Measurements from ENCODE around the gene ANKS6.
"Not testable (repeated sequence)": the region's sequence is repeated elsewhere in the genome, so short reads cannot be mapped to it uniquely, and the experiment has no call there.

The ANKS6 gene

DNA sequence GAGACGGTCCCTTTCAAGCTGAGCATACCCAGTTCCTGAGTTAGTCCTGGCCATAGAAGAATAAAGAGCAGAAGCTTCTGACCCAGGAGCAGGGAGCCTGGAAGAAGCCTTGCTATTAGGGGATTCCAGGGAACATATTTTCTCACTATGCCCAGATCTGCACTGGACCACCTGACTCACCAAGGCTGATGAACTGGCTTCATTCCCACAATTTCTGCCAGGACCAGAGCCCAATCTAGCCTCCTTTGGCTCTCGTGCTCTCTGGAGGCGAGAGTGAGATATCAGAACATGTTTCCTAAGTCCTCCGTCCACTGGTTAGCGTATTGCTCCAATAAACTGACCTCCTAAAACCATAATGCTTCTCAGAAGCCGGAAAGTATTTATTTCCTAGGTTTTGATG is 97.5 kb downstream of the ANKS6 start:
- DNase-seq = no peak

GRCh38 chr9:98694943-98695342 is 101.4 kb downstream of the ANKS6 start:
- no peak for DNase-seq

DNA sequence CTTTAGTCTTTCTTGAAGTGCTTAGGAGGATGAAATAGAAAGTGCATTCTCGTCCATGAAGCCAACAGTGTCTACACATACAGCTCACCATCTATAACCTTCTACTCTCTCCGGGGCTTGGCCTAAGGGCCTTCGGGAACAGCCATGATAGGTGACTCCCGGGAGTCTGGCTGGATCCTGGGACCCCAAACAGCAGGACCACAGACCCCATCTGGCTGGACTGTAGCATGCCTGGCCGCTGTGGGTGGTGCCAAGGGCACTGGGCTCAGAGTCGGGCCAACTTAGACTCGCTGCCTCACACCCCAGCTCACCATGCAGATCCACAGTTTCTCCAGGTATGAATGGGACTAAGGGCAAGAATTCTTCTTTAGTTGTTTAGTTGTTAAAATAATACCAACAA is 104.0 kb downstream of the ANKS6 start:
- no peak for DNase-seq

DNA sequence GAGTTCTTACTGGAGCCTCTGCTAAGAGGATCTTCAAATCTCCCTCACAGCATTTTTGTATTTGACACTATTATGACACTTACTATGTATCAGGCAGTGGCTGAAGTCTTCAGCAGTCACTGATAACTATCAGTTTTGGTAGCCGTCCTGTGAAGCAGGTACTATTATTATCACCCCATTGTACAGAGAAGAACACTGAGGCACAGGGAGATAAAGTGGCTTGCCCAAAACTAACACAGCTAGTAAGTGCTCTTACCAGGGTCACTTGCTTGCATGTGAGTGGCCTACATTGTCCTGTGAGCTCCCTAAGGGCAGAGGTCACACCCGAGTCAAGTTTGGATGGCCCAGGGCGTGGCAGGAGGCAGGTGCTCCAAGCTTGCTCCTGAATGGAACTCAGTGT is 104.5 kb downstream of the ANKS6 start:
- no peak for DNase-seq

GRCh38 chr9:98690686-98691085 is 105.7 kb downstream of the ANKS6 start:
- DNase-seq = no peak

DNA sequence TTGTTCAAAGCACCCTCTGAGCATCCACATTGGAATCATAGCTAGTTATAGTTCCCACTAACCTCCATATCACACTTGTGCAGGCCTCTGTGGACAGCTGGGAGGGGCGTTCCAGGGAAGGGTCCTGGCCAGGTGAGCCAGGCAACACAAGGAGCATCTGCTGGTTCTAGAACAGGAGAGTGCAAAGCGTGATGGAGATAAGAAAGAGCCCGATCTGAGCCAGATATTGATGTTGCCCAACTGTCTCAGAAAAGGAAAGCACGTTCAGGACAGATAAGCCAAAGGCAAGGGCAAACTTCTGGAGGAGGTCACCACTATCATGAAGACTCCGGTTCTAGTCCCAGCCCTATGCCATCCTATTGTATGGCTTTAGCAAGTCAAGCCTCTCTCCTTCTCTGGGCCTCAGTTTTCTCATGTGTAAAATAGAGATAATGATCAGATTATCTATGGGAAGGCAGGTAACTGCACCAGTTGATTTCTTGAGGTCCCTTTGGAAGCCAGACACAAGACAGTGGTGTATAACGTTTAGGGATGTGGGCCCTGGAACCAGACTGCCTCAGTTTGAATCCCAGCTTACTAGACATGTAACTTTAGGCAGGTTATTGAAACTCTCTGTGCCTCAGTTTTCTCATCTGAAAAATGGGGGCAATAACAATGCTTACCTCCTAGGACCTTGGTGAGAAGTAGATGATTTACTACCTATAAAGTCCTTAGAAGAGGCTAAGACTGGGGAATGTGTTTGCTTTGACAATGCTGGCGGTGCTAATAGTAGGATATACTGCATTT is 107.5 kb downstream of the ANKS6 start:
- DNase-seq = no peak

- no peak for DNase-seq
Observed at GRCh38 chr9:98687911-98688310, 108.4 kb downstream of the ANKS6 start.

DNA sequence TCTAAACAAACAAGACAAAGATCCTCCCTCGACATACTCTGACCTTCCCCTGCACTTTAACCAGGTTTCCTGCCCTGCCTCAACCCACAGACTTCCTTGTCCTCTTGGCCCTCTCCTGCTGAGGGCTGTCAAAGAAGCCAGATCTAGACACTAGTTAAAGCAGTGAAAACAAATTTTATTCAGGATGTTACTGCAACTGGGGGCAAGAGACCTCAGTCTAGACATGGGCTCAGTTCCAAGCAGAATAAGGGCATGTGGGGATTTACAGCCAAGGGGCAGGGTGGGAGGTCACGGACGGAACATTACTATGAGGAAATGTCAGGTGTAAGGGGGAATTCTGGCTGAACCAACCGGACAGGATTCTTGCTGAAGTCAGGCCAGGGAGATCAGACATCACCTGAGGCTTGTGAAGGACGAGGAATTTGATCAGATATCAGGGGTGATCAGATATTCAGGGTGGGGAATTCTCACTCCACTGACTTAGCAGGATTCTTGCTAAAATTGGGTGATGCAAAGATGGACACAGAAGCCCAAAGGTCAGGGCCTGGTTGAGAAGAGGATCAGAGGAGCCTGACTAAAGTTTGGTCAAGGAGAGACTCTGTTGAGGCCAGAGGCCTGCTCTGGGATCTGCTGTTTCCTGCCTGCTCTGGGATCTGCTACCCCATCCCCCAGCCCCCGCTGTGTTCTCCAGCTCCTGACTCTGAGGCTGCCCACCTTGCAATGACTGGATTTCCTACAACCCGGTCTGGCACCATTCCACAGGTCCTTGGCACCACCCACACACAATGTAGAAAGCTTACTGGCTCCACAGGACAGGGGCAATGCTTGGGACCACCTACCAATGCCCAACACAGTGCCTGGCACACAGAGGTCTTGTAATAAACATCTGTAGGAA is 109.1 kb downstream of the ANKS6 start:
- no peak for DNase-seq

- not testable (repeated sequence) for DNase-seq
Observed at GRCh38 chr9:98684816-98685215, 111.5 kb downstream of the ANKS6 start.
